OCI-LY7 (cell line): ENCODE data around the gene RASAL2.

ENCODE experiments used
- EZH2phosphoT487 ChIP-seq: fragments of 200-600 bp; sonication (generic); IDR thresholded peaks from 2 replicates; pipeline ENCODE4 v1.6.1; 2018; ENCODE audit warnings: low read depth, borderline replicate concordance, mild to moderate bottlenecking, mixed run types, antibody characterized with exemption, low read length, moderate library complexity, mixed read lengths
- TF ChIP-seq, protein P1 (sequence below): fragments of 200-600 bp; sonication (generic); conservative IDR thresholded peaks from 2 replicates; pipeline ENCODE4 v1.5.1; 2014; ENCODE audit warnings: mild to moderate bottlenecking, antibody characterized with exemption, low read length, moderate library complexity, mixed read lengths

DNA sequence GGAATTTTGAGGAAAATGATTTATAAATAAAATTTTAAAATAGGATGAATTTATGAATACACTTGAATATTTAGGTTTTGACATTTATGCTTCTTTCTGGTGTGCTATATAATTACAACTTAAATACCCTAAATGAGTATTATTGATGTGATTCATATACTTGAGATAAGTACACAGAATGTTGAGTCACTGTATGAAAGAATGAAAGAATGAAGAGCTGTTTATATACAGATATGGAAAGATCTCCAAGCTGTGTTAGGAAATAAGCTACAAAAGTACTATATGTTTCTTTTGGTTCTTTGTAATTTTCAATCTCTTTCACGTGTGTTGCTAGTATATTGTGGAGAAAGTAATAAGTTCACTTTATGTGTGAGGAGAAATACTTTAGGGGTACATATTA, 147.2 kb downstream of the RASAL2 start:
- TF ChIP-seq, protein P1, sequence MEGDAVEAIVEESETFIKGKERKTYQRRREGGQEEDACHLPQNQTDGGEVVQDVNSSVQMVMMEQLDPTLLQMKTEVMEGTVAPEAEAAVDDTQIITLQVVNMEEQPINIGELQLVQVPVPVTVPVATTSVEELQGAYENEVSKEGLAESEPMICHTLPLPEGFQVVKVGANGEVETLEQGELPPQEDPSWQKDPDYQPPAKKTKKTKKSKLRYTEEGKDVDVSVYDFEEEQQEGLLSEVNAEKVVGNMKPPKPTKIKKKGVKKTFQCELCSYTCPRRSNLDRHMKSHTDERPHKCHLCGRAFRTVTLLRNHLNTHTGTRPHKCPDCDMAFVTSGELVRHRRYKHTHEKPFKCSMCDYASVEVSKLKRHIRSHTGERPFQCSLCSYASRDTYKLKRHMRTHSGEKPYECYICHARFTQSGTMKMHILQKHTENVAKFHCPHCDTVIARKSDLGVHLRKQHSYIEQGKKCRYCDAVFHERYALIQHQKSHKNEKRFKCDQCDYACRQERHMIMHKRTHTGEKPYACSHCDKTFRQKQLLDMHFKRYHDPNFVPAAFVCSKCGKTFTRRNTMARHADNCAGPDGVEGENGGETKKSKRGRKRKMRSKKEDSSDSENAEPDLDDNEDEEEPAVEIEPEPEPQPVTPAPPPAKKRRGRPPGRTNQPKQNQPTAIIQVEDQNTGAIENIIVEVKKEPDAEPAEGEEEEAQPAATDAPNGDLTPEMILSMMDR: no peak
- TF ChIP-seq EZH2phosphoT487: no peak
